DOHH2 (cell line): Measurements from ENCODE around the gene SMARCAL1.

Experiments
- H3F3A ChIP-seq: fragments of 200-600 bp; sonication (generic), shearing (Covaris generic); 2 replicates; pipeline ENCODE4 v1.6.0; 2016; ENCODE audit warnings: antibody characterized with exemption, mild to moderate bottlenecking; ENCODE audit not compliant: control insufficient read depth, insufficient read depth
- H3K27ac ChIP-seq: fragments of 200-600 bp; sonication (generic); 2 replicates; pipeline ENCODE4 v1.5.1; 2014; ENCODE audit warnings: low read depth, mild to moderate bottlenecking, low read length, moderate library complexity
- H3K27me3 ChIP-seq: fragments of 200-600 bp; sonication (generic); 2 replicates; pipeline ENCODE4 v1.6.1; 2014; ENCODE audit warnings: mild to moderate bottlenecking, low read length, mixed read lengths; ENCODE audit not compliant: control insufficient read depth
- H3K36me3 ChIP-seq: fragments of 200-600 bp; sonication (generic); 2 replicates; pipeline ENCODE4 v1.6.1; 2014; ENCODE audit warnings: mild to moderate bottlenecking, low read length, moderate library complexity, mixed read lengths; ENCODE audit not compliant: control insufficient read depth
- H3K4me1 ChIP-seq: fragments of 200-600 bp; sonication (generic); 2 replicates; pipeline ENCODE4 v1.6.1; 2014; ENCODE audit warnings: mild to moderate bottlenecking, low read length, mixed read lengths; ENCODE audit not compliant: control insufficient read depth
- H3K4me2 ChIP-seq: fragments of 200-600 bp; sonication (generic); 2 replicates; pipeline ENCODE4 v1.6.0; 2014; ENCODE audit warnings: mild to moderate bottlenecking, low read length, moderate library complexity
- H3K4me3 ChIP-seq: fragments of 200-600 bp; sonication (generic); 2 replicates; pipeline ENCODE4 v1.5.1; 2014; ENCODE audit warnings: mild to moderate bottlenecking, low read length, mixed read lengths
- H3K79me2 ChIP-seq: fragments of 200-600 bp; sonication (generic); 2 replicates; pipeline ENCODE4 v1.6.1; 2014; ENCODE audit warnings: mild to moderate bottlenecking, low read length, mixed read lengths; ENCODE audit not compliant: control insufficient read depth
- H3K9me2 ChIP-seq: fragments of 200-600 bp; sonication (generic); replicated peaks from 2 replicates; pipeline ENCODE4 v1.6.1; 2014; ENCODE audit warnings: mild to moderate bottlenecking, low read length, mixed read lengths; ENCODE audit not compliant: control insufficient read depth
- H3K9me3 ChIP-seq: fragments of 200-600 bp; sonication (generic); 2 replicates; pipeline ENCODE4 v1.6.1; 2014; ENCODE audit warnings: antibody characterized with exemption, low read length, mixed read lengths; ENCODE audit not compliant: control insufficient read depth, insufficient read depth
- H4K20me1 ChIP-seq: fragments of 200-600 bp; sonication (generic); 2 replicates; pipeline ENCODE4 v1.6.0; 2014; ENCODE audit warnings: low read depth, mild to moderate bottlenecking, antibody characterized with exemption, low read length, moderate library complexity; ENCODE audit not compliant: control insufficient read depth, insufficient read depth
- CTCF ChIP-seq: fragments of 200-600 bp; sonication (generic); IDR thresholded peaks from one replicate; pipeline ENCODE4 v1.5.1; 2014; ENCODE audit warnings: antibody characterized with exemption, mild to moderate bottlenecking, low read depth, low read length; ENCODE audit not compliant: poor library complexity, severe bottlenecking
- EZH2phosphoT487 ChIP-seq: fragments of 200-600 bp; sonication (generic); IDR thresholded peaks from 2 replicates; pipeline ENCODE4 v1.6.1; 2017; ENCODE audit warnings: borderline replicate concordance, mild to moderate bottlenecking, antibody characterized with exemption, low read length, moderate library complexity, mixed read lengths

The SMARCAL1 gene

GRCh38 chr2:216426938-216427337 lies 14.7 kb downstream of the SMARCAL1 start:
- Histone ChIP-seq H3F3A (no peaks in the 10 kb centered on the region), H3K27ac (no peak overlapping the region), H3K36me3 (peaks cover 69% of the 10 kb centered on the region), H3K4me2 (no peak overlapping the region), H3K79me2 (no peaks in the 10 kb centered on the region), H3K27me3 (no peaks in the 10 kb centered on the region), H3K9me2 (no peaks in the 10 kb centered on the region), H4K20me1 (no peaks in the 10 kb centered on the region), H3K4me3 (no peak overlapping the region), H3K4me1 (no peaks in the 10 kb centered on the region), H3K9me3 (peaks cover 11% of the 10 kb centered on the region)
- no peak for TF ChIP-seq EZH2phosphoT487
- no peak for TF ChIP-seq CTCF

GRCh38 chr2:216428618-216429350 lies 16.5 kb downstream of the SMARCAL1 start:
- no peaks in the 10 kb centered on the region for H3K4me1 ChIP-seq
- H4K20me1 ChIP-seq, result no peaks in the 10 kb centered on the region
- H3K79me2 ChIP-seq, result no peaks in the 10 kb centered on the region
- TF ChIP-seq CTCF, result no peak
- no peak for TF ChIP-seq EZH2phosphoT487
- H3K4me2 ChIP-seq, result no peak overlapping the region
- H3K27me3 ChIP-seq, result no peaks in the 10 kb centered on the region
- no peak overlapping the region for H3K27ac ChIP-seq
- no peak overlapping the region for H3K4me3 ChIP-seq
- H3K36me3 ChIP-seq, result peaks cover 60% of the 10 kb centered on the region
- peaks cover 11% of the 10 kb centered on the region for H3K9me3 ChIP-seq
- no peaks in the 10 kb centered on the region for H3K9me2 ChIP-seq
- H3F3A ChIP-seq, result no peaks in the 10 kb centered on the region

GRCh38 chr2:216429428-216429827 lies 17.1 kb downstream of the SMARCAL1 start:
- TF ChIP-seq CTCF (no peak), EZH2phosphoT487 (no peak)
- H3K36me3 ChIP-seq, result peaks cover 54% of the 10 kb centered on the region
- H3F3A ChIP-seq, result no peaks in the 10 kb centered on the region
- no peak overlapping the region for H3K4me2 ChIP-seq
- peaks cover 11% of the 10 kb centered on the region for H3K9me3 ChIP-seq
- no peaks in the 10 kb centered on the region for H4K20me1 ChIP-seq
- H3K27ac ChIP-seq, result no peak overlapping the region
- no peak overlapping the region for H3K4me3 ChIP-seq
- H3K9me2 ChIP-seq, result no peaks in the 10 kb centered on the region
- H3K4me1 ChIP-seq, result no peaks in the 10 kb centered on the region
- no peaks in the 10 kb centered on the region for H3K79me2 ChIP-seq
- no peaks in the 10 kb centered on the region for H3K27me3 ChIP-seq
